AG04449 (cell line): ENCODE results near the gene CNTNAP3.
"Not testable (repeated sequence)": the region's sequence is repeated elsewhere in the genome, so short reads cannot be mapped to it uniquely, and the experiment has no call there.

Source experiments
- CTCF ChIA-PET: fragments of 350-600 bp; formaldehyde crosslinking; extraction: SDS; loops from one replicate; lab custom pipeline; 2021; ENCODE audit warnings: antibody characterized with exemption; lab: Yijun Ruan, JAX
- POLR2A ChIA-PET: fragments of 400-600, 350-600 bp; formaldehyde crosslinking; extraction: SDS; loops from one replicate; lab custom pipeline; 2020; ENCODE audit warnings: antibody characterized with exemption, inconsistent platforms; lab: Yijun Ruan, JAX
- DNase-seq: peaks from one replicate; pipeline ENCODE4 v3.0.0-alpha.2; 2010; ENCODE audit warnings: low read depth, low spot score
- H3K4me3 ChIP-seq: 2 replicates; pipeline ENCODE4 v1.5.1; 2011; ENCODE audit warnings: low read depth, mild to moderate bottlenecking, control low read depth, low read length

Gene CNTNAP3

DNA sequence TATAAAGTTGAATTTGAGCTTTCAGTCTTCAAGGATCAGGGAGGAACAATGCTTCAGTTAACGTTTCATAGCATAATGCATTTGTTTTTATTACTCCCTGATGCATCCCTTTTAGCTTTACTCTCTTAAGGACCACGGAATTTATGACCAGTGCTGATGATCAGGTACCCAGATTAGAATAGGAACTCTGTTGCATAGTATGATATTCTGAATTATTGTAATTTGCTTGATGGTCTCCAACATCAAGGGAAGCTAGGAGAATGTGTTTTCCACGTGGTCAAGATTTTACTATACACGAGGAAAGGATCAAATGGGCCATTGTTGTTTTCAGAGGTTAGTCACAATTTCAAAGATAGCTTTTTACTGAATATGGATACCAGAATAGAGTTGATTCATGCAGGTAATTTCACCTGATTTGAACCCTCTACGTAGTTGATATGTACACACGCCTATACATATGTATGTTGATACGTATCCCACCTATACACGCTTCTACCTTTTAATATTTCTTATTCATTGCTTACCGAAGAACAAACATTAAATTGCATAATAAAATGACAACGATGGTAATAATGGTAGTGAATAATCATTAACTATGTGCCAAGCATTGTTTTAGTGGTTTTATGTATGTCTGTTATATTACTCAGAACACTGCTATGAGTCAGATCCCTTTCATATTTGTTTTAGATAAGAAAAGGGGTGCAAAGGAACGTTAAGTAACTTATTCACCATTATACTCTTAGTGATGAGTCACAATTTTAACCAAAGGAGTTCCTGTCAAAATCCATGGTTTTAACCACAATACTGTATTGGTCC is 257.6 kb downstream of the CNTNAP3 start:
- DNase-seq, H3K4me3 ChIP-seq, CTCF ChIA-PET, POLR2A ChIA-PET: not testable (repeated sequence)

DNA sequence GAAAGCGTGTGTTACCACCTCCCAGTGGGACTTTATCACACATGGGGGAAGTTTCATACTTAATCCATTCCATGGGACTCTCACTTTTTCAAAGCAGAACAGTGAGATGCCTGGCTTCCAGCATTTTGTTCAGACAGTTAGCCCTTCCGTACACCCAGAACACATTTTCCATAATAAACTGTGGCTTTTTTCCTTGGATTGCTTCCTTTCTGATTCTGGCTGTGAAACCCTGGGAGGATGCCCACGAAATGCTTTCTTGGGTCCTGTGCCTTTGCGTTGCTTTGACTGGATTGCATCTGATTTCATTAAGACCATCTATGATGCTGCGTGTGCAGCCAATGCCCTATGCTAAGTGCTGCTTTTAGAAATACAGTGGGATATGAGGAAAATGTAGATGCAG is 259.1 kb downstream of the CNTNAP3 start:
- DNase-seq, CTCF ChIA-PET: not testable (repeated sequence)

DNA sequence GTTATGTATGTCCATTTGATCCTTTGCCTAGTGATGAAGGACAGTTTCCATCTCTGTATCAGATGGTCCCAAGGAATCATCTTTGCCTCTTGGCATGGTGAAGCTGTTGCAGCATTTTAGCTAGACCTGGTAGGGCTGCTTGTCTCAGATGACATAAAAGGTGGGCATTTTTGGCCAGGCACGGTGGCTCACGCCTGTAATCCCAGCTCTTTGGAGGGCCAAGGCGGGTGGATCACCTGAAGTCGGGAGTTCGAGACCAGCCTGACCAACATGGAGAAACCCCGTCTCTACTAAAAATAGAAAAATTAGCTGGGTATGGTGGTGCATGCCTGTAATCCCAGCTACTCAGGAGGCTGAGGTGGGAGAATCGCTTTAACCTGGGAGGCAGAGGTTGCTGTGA is 259.8 kb downstream of the CNTNAP3 start:
- H3K4me3 ChIP-seq, CTCF ChIA-PET, POLR2A ChIA-PET, DNase-seq: not testable (repeated sequence)

More for the DNA sequence above, 259.1 kb downstream of the CNTNAP3 start:
- H3K4me3 ChIP-seq, POLR2A ChIA-PET: not testable (repeated sequence)

DNA sequence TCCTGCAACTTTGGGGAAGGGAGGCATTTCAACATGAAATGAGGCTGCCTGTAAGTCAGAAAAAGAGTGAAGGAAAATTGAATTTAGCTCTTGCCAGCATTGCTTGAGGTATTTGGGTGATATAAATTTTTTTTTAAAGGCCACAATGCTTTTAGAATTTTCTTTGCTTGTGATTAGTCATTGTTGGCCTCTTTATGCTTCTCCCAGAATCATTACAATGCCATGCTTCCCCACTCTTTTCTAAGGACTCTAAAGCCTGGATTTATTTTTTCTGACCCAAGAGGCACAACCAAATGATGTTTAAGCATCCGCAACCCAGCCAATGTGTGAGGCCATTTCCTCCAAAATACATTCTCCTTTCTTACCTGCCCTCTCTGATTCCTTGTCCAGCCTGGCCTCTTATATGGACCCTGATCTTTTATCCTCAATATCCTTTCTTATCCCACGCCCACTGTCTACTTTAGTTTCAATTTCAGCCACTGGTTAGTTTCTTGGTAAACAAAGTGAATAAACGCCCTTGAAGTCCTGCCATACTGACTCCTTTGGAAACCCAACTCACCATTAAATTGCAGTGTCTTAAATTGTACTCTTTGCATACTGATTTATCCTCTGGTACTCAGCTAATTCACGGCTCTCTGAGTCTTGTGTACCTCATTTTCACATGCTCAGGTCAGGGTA is 261.9 kb downstream of the CNTNAP3 start:
- H3K4me3 ChIP-seq, CTCF ChIA-PET, POLR2A ChIA-PET, DNase-seq: not testable (repeated sequence)
